ENCODE data around the gene SFXN5.

DNA sequence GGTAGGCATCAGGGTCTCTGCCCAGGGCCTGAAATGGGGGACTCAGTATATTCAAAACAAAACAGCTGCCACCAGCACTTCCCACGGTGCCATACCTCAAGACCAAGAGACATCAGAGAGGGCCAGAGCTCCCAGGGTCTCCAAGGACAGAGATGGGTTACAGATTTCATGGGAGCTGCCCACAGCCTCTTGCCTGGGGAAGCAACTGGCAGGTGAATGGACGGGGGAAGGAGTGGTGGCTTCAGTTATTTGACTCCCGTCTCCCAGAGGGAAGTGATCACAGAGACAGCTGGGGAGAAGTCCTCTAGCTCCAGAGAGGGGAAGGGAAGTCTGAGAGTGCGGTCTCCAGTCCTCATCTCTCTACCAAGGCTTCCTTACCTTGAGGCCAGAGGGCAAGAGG, 15.8 kb upstream of the SFXN5 start:
- TF ChIP-seq, protein P1, sequence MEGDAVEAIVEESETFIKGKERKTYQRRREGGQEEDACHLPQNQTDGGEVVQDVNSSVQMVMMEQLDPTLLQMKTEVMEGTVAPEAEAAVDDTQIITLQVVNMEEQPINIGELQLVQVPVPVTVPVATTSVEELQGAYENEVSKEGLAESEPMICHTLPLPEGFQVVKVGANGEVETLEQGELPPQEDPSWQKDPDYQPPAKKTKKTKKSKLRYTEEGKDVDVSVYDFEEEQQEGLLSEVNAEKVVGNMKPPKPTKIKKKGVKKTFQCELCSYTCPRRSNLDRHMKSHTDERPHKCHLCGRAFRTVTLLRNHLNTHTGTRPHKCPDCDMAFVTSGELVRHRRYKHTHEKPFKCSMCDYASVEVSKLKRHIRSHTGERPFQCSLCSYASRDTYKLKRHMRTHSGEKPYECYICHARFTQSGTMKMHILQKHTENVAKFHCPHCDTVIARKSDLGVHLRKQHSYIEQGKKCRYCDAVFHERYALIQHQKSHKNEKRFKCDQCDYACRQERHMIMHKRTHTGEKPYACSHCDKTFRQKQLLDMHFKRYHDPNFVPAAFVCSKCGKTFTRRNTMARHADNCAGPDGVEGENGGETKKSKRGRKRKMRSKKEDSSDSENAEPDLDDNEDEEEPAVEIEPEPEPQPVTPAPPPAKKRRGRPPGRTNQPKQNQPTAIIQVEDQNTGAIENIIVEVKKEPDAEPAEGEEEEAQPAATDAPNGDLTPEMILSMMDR (IDR thresholded peaks at IDR 0.05; ENCODE audit: insufficient read depth, low read depth, low read length): no peak
- no peak for TF ChIP-seq EZH2 (IDR thresholded peaks at IDR 0.05; ENCODE audit: insufficient read depth, low read length)
